GM06990 (cell line): ENCODE results near the gene SSTR4.

Source experiments
- DNase-seq: peaks from one replicate; pipeline ENCODE4 v3.0.0-alpha.2; 2011; ENCODE audit not compliant: insufficient read length; ENCODE audit errors: extremely low read depth
- H3K27me3 ChIP-seq: replicated peaks from 2 replicates; pipeline ENCODE4 v1.6.0; 2011; ENCODE audit warnings: low read length; ENCODE audit not compliant: control insufficient read depth, insufficient read depth
- H3K36me3 ChIP-seq: 2 replicates; pipeline ENCODE4 v1.5.1; 2011; ENCODE audit warnings: low read length; ENCODE audit not compliant: control insufficient read depth, insufficient read depth
- H3K4me3 ChIP-seq: replicated peaks from 2 replicates; pipeline ENCODE4 v1.5.1; 2011; ENCODE audit warnings: low read depth, mild to moderate bottlenecking, control low read depth, low read length
- TF ChIP-seq, protein P1 (sequence below): IDR thresholded peaks from 2 replicates; pipeline ENCODE4 v1.5.1; 2011; ENCODE audit warnings: low read length, control low read depth, mild to moderate bottlenecking, inconsistent platforms; ENCODE audit not compliant: insufficient read depth, poor library complexity, severe bottlenecking

The SSTR4 gene

DNA sequence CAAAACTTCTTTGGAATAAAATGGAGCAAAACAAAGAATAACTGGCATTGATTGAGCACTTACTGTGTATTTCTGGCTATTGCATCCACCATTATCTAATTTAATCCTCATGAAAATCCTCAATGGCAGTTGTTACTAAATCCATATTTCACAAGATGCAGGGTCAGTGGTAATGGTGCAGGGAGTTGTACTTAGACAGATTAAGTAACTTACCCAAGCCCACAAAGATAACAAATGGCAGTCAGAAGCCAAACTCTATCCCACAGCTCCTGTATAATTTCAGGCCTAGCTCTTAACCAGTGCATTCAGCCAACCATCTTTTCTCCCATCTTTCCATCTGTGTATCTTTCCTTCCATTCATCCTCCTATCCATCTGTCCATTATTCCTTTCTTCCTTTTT, 29.3 kb upstream of the SSTR4 start:
- H3K36me3 ChIP-seq = no peaks in the 10 kb centered on the region
- peaks cover 1% of the 10 kb centered on the region for H3K27me3 ChIP-seq
- no peak overlapping the region for H3K4me3 ChIP-seq
- DNase-seq = no peak
- TF ChIP-seq, protein P1, sequence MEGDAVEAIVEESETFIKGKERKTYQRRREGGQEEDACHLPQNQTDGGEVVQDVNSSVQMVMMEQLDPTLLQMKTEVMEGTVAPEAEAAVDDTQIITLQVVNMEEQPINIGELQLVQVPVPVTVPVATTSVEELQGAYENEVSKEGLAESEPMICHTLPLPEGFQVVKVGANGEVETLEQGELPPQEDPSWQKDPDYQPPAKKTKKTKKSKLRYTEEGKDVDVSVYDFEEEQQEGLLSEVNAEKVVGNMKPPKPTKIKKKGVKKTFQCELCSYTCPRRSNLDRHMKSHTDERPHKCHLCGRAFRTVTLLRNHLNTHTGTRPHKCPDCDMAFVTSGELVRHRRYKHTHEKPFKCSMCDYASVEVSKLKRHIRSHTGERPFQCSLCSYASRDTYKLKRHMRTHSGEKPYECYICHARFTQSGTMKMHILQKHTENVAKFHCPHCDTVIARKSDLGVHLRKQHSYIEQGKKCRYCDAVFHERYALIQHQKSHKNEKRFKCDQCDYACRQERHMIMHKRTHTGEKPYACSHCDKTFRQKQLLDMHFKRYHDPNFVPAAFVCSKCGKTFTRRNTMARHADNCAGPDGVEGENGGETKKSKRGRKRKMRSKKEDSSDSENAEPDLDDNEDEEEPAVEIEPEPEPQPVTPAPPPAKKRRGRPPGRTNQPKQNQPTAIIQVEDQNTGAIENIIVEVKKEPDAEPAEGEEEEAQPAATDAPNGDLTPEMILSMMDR = no peak

DNA sequence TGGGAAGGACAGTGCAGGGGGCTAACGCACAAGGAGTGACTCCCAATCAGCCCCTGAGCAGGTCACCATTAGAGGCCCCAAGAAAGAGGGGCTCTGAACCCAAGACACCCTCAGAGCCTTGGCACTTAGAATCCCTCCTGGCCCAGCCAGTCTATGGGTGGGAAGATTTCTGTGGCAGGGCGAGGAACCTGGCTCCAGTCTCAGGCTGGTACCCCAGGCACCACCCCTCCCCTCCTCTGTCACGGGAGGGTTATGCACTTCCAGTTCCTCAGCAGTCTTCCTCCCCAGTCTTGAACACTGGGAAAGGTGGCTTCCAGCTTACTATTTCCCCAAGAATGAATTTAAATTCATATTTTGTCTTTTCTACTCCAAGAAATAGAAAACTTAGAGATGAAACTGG, 27.6 kb upstream of the SSTR4 start:
- TF ChIP-seq, protein P1 = no peak
- no peak for DNase-seq
- Histone ChIP-seq H3K36me3 (no peaks in the 10 kb centered on the region), H3K4me3 (no peak overlapping the region), H3K27me3 (no peaks in the 10 kb centered on the region; the same call in 1 of the 2 replicates)

DNA sequence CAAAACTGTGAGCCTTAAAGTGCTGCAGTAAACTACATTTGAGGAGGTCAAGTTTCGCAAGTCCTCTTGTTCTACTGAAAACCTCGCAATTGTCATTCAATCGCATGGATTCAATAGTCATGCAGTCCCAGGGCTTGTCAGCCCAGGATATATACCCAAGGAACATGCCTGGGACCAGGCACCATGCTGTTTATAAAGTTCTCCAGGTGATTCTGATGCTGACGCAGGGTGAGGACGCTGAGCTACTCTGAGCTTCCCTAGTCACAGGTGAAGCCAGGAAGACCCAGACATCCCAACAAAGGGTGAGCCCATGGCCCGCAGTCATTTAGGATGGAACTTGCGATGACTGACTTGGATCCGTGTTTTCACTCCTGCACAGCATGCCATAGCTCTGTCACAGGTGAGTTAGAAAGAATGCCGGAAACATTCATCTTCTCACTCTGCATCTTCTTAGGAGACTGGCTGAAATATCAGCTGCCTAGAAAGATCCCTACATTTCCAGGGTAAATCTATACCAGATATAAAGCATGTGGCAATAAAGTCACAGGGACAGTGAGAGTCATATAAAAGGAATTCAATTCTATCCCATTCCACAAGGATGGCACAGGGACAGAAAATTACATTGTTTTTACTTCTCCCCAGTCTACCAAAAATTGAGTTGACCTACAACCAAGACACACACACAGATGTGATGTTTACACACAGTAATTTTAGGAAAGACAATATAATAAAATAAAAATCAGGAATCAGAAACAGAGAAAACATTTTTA, 27.0 kb upstream of the SSTR4 start:
- TF ChIP-seq, protein P1 = no peak
- Histone ChIP-seq H3K36me3 (no peaks in the 10 kb centered on the region), H3K27me3 (no peaks in the 10 kb centered on the region; the same call in 1 of the 2 replicates), H3K4me3 (no peak overlapping the region)
- no peak for DNase-seq

DNA sequence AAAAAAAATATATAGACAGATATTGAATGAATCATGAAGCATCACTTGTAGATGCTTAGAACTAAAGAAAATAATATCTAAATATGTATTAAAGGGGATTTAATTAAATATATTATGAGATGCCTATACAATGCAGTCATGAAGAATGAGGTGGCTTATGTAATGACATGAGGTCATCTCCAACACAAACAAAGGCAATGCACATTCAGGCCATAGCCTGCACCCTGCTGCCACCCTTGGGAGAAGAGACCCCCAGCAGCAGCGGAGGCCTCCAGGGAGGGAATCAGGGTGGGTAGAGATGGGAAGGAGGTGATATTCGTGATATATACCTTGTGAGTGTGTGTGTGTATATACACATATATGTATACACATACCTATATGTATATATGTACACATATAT, 26.4 kb upstream of the SSTR4 start:
- H3K27me3 ChIP-seq = no peaks in the 10 kb centered on the region; the same call in 1 of the 2 replicates
- H3K36me3 ChIP-seq = no peaks in the 10 kb centered on the region
- DNase-seq = no peak
- no peak overlapping the region for H3K4me3 ChIP-seq
- TF ChIP-seq, protein P1 = no peak

DNA sequence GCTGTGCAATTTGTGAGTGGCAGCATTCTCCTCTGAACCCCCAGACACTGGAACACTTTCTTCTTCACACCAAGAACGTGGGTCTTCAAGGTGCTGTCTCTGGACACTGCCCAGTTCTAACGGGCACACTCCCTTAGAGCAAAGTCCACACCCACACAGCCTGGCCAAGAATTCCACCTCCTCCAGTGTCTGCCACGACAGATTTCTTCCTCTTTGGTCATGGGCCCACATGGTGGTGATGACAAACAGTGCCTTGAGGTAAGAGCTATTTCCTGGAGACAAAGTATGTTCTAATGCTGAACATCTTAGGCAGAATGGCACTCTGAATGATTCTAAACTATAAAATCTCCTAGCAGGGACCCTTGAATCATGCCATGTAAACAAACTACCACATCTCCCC, 25.5 kb upstream of the SSTR4 start:
- TF ChIP-seq, protein P1 = no peak
- Histone ChIP-seq H3K36me3 (no peaks in the 10 kb centered on the region), H3K27me3 (no peaks in the 10 kb centered on the region; the same call in 1 of the 2 replicates), H3K4me3 (no peak overlapping the region)
- DNase-seq = no peak
